ENCODE results near the gene SH3TC1.

- TF ChIP-seq CTCF (IDR thresholded peaks at IDR 0.05) (no peak), POLR2A (IDR thresholded peaks at IDR 0.05; ENCODE audit: low read depth) (no peak), EP300 (IDR thresholded peaks at IDR 0.05) (no peak), POLR2AphosphoS5 (IDR thresholded peaks at IDR 0.05) (no peak)
Observed at GRCh38 chr4:8155660-8156421, 43.2 kb upstream of the SH3TC1 start.

Measured in esophagus muscularis mucosa (tissue), 4 donors.